Tibial nerve (tissue), 4 donors: ENCODE results near the gene ZNF697.
"Not testable (repeated sequence)": the region's sequence is repeated elsewhere in the genome, so short reads cannot be mapped to it uniquely, and the experiment has no call there.

Experiments used
- EP300 ChIP-seq, 2 donors: sonication (generic); formaldehyde crosslinking; IDR thresholded peaks; one replicate each; pipeline ENCODE4 v1.6.1; 2017; ENCODE audit warnings: antibody characterized with exemption in 2 of 2, mild to moderate bottlenecking in 1 of 2
- POLR2A ChIP-seq, 2 donors: fragments of 450-650 bp; IDR thresholded peaks; one replicate each; pipeline ENCODE4 v1.6.1; 2017; ENCODE audit warnings: antibody characterized with exemption in 2 of 2, mild to moderate bottlenecking in 2 of 2, moderate library complexity in 2 of 2
- TF ChIP-seq, protein P1 (sequence below), 5 experiments: fragments of 200-600 bp in 3 of 5; fragments of 450-650 bp in 2 of 5; sonication (generic) in 3 of 5; IDR thresholded peaks; one replicate each; pipeline ENCODE4 v1.5.1; 2016 to 2019; ENCODE audit warnings: antibody characterized with exemption in 5 of 5, mild to moderate bottlenecking in 3 of 5, moderate library complexity in 2 of 5

DNA sequence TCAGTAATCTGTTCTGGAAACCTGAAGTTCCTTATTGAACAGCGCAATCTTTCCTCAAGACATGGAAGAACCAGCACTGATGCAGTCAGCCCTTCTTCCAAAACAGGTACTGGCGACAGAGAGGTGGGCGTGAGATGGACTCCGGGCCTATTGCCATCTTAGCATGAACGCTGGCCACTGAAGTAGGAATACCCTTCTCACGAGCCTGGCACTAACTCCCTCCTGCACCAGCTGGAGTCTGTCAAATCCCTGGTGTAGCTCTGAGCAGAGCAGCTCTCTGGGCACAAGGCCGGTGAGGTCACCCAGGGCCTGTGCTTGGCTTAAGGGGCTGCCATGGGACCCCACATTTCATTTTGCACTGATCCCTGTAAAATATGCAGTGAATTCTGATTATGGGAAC lies 33.0 kb downstream of the ZNF697 start:
- TF ChIP-seq, protein P1, sequence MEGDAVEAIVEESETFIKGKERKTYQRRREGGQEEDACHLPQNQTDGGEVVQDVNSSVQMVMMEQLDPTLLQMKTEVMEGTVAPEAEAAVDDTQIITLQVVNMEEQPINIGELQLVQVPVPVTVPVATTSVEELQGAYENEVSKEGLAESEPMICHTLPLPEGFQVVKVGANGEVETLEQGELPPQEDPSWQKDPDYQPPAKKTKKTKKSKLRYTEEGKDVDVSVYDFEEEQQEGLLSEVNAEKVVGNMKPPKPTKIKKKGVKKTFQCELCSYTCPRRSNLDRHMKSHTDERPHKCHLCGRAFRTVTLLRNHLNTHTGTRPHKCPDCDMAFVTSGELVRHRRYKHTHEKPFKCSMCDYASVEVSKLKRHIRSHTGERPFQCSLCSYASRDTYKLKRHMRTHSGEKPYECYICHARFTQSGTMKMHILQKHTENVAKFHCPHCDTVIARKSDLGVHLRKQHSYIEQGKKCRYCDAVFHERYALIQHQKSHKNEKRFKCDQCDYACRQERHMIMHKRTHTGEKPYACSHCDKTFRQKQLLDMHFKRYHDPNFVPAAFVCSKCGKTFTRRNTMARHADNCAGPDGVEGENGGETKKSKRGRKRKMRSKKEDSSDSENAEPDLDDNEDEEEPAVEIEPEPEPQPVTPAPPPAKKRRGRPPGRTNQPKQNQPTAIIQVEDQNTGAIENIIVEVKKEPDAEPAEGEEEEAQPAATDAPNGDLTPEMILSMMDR (IDR thresholded peaks at IDR 0.05), result not testable (repeated sequence)
- TF ChIP-seq POLR2A, EP300 (IDR thresholded peaks at IDR 0.05): not testable (repeated sequence)
